Fibroblast of the aortic adventitia (primary cell): ENCODE results near the gene REG3G. TPM values are rescaled to one million over a fixed set of nuclear protein-coding genes. Genes with fewer than 3 reads are reported as not detected.

ENCODE experiments used
- DNase-seq: peaks from one replicate; pipeline ENCODE4 v3.0.0-alpha.2; 2010; ENCODE audit warnings: low read depth
- H3K4me3 ChIP-seq: 2 replicates; pipeline ENCODE4 v1.5.1; 2011; ENCODE audit warnings: low read depth, mild to moderate bottlenecking, control low read depth, low read length, moderate library complexity
- total RNA-seq: library from RNA; depleted of rRNA; stranded (reverse); fragments of >200 nt; gene quantifications from 2 replicates; pipeline ENCODE4 v1.2.3, GENCODE V29; 2012; ENCODE audit warnings: low replicate concordance
- TF ChIP-seq, protein P1 (sequence below): IDR thresholded peaks from 2 replicates; pipeline ENCODE4 v1.5.1; 2011; ENCODE audit warnings: mild to moderate bottlenecking, low read length, control low read depth, inconsistent platforms; ENCODE audit not compliant: insufficient read depth

REG3G gene
- total RNA-seq, 1 donor = not detected

DNA sequence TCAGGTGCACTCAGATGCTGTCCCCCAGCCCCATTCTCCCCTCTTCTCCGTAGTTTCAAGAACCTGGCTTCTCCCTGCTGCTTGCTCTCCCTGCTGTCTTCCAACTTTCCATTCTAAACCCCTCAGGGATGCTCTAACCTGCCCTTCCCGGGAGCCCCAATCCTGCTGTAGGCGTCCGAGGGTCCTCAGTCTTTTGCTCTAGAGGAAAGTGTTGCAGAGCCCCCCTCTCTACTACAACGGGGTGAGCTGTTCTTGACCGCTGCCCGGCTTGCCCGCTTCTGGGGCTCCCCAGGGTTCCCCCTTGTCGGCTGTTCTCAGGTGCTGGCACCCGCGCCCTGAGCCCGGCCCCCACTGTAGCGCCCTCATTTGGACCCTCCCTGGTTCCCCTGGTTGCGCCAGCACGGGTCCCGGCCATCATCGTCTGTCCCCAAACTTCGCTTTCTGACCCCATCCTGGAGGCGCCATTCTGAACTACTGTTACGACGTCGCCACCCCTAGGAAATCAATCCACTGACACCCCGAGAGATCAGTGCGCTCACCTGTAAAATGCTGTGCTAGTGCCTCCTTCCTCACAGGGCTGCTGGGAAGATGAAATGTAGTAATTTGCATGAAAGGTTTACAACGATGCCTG lies 31.9 kb upstream of the REG3G start:
- TF ChIP-seq, protein P1, sequence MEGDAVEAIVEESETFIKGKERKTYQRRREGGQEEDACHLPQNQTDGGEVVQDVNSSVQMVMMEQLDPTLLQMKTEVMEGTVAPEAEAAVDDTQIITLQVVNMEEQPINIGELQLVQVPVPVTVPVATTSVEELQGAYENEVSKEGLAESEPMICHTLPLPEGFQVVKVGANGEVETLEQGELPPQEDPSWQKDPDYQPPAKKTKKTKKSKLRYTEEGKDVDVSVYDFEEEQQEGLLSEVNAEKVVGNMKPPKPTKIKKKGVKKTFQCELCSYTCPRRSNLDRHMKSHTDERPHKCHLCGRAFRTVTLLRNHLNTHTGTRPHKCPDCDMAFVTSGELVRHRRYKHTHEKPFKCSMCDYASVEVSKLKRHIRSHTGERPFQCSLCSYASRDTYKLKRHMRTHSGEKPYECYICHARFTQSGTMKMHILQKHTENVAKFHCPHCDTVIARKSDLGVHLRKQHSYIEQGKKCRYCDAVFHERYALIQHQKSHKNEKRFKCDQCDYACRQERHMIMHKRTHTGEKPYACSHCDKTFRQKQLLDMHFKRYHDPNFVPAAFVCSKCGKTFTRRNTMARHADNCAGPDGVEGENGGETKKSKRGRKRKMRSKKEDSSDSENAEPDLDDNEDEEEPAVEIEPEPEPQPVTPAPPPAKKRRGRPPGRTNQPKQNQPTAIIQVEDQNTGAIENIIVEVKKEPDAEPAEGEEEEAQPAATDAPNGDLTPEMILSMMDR = no peak
- DNase-seq = no peak
- no peak overlapping the region for H3K4me3 ChIP-seq

DNA sequence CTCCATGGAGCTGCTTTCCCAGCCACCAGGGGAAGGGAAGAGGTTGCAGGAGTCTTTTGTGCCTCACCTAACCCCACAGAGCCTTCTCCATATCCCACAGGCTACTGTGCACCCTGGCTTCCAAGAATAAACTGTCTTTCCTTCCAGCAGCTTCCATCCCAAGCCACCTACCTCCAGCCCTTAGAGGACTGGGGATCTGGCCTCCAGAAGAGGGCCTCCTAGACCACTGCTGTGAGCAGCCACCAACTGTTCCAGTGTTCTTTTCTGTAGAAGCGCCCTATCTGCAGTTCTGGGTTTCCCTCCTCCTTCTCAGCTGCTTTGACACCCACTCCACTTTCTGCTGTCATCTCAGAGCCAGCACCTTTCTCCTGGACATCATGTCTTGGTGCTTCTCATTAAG lies 30.7 kb upstream of the REG3G start:
- TF ChIP-seq, protein P1 = no peak
- H3K4me3 ChIP-seq = no peak overlapping the region
- no peak for DNase-seq

GRCh38 chr2:78999406-78999805 lies 26.1 kb upstream of the REG3G start:
- H3K4me3 ChIP-seq = no peak overlapping the region
- DNase-seq = peak; percentile 9
- TF ChIP-seq, protein P1 = peak; percentile 16

- no peak for DNase-seq
- no peak overlapping the region for H3K4me3 ChIP-seq
- TF ChIP-seq, protein P1 = no peak
These were observed 25.4 kb upstream of the REG3G start for GRCh38 chr2:79000008-79000576.

DNA sequence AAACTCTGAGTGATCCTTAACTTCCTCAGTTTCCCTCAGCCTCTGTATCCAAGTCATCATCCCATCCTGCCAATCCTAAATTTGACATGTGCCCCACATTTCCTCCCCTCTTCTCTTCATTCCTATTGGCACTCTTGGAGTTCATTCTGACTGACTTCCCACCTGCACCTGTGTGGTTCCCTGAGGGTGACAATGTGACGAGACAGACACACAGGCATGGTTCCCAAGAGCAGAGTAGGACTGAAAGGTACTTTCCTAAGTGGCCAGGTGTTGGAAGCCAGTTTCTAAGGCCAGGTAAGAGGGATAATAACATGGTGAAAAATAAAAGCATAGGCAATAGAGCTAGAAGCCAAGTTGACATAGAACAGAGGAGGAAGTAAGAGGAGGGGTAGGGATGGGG lies 24.2 kb upstream of the REG3G start:
- H3K4me3 ChIP-seq = no peak overlapping the region
- TF ChIP-seq, protein P1 = no peak
- DNase-seq = no peak

DNA sequence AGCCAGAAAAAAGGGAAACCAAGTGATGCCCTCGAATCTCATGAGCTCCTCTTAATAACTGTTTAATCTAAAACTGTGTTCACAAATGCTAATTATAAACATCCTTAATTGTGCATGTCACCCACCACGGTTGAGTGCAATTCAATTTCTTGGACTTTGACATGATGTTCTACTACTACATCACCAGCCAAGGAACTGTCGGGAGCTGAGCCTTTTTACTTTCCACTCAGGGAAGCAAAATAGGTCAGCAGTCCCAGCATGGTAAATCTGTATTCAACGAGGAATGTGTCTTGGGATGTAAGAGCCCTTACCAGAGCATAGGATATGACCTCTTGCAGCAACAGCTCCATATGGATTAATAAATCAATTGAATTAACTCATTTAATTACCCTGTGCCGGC lies 20.8 kb upstream of the REG3G start:
- no peak for DNase-seq
- no peak overlapping the region for H3K4me3 ChIP-seq
- TF ChIP-seq, protein P1 = no peak

GRCh38 chr2:79005216-79005615 lies 20.3 kb upstream of the REG3G start:
- no peak for DNase-seq
- no peak overlapping the region for H3K4me3 ChIP-seq
- TF ChIP-seq, protein P1 = no peak
